Activated effector memory CD4-positive, alpha-beta T cell treated with anti-CD3 and anti-CD28 coated beads, Interleukin-2, amount 50 U/mL, for 16 hours (primary cell): ENCODE data around the gene R3HCC1L.
"Not testable (repeated sequence)": the region's sequence is repeated elsewhere in the genome, so short reads cannot be mapped to it uniquely, and the experiment has no call there.

Experiments used
- DNase-seq: peaks from one replicate; pipeline ENCODE4 v3.0.0-alpha.2; 2020

Gene R3HCC1L

GRCh38 chr10:98182351-98182915, 48.0 kb downstream of the R3HCC1L start:
- DNase-seq: not testable (repeated sequence)

GRCh38 chr10:98186681-98187080, 52.2 kb downstream of the R3HCC1L start:
- DNase-seq: no peak

GRCh38 chr10:98190773-98191172, 56.3 kb downstream of the R3HCC1L start:
- not testable (repeated sequence) for DNase-seq

DNA sequence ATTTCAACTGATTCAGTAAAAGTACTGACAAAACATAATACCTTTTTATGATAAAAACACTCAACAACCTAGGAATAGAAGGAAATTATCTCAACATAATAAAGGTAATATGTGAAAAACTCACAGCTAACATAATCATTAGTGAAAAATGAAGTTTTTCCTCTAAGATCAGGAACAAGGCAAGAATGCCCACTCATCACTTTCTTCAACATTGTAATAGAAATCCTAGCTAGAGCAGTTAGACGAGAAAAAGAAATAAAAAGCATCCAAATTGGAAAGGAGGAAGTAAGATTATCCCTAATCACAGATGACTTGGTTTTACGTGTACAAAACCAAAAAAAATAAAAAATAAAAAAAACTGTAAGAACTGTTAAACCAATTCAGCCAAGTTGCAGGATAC, 58.6 kb downstream of the R3HCC1L start:
- DNase-seq: no peak

DNA sequence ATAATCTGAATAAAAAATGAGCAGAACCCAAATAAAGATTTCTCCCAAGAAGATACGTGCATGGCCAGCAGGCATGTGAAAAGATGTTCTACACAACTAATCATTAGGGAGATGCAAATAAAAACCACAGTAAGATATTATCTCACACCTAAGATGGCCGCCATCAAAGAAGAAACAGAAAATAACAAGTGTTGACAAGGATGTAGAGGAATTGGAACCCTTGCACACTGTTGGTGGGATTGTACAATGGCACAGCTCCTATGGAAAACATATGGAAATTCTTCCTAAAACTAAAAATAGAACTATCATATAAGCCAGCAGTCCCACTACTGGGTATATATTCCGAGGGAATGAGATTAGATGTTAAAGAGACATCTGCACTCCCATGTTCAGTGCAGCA, 60.2 kb downstream of the R3HCC1L start:
- DNase-seq: no peak

- DNase-seq: no peak
These were observed 60.7 kb downstream of the R3HCC1L start for GRCh38 chr10:98195120-98195519.

GRCh38 chr10:98196985-98197384, 62.5 kb downstream of the R3HCC1L start:
- DNase-seq: no peak

GRCh38 chr10:98201760-98202159, 67.3 kb downstream of the R3HCC1L start:
- DNase-seq: no peak

GRCh38 chr10:98202378-98202777, 67.9 kb downstream of the R3HCC1L start:
- no peak for DNase-seq

DNA sequence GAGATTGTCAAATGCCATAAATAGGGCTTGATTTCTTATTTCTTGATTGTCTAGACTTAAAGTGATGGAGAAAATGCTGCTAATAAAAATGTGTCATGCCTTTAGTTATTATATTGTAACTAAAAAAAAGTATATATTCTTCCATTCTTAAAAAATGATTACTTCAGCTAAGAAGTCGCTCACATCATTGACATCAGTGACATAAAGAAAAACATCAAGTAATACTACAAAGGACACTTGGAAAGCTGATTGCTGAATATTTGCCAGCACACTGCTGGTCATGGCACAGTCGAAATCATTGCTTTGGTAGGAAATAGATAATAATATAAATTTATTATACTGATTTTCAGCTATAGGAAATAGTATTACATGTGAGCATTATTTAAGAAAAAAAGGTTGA, 70.9 kb downstream of the R3HCC1L start:
- DNase-seq: no peak

- no peak for DNase-seq
These were observed 74.5 kb downstream of the R3HCC1L start for GRCh38 chr10:98208925-98209324.

- DNase-seq: no peak
These were observed 75.0 kb downstream of the R3HCC1L start for GRCh38 chr10:98209441-98209840.

DNA sequence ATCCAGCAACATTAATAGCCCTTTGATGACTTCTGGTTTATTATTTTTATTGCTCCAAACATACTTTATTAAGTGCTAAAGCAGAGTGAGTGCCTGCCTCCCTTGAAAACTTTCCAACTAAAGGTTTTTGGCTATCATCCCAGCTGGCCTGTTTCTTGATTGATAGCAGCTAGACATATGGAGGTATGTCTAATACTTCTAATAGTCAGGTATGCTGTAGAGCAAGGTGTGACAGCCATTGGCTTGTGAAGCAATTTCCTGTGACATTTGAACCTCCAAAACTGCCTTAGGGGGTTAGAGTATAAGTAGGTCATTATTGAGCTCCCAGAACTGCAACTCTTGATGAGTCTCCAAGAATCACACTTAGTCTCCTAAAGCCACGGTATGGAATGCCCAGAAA, 77.7 kb downstream of the R3HCC1L start:
- no peak for DNase-seq

GRCh38 chr10:98213740-98214139, 79.3 kb downstream of the R3HCC1L start:
- no peak for DNase-seq

GRCh38 chr10:98215373-98215772, 80.9 kb downstream of the R3HCC1L start:
- no peak for DNase-seq

DNA sequence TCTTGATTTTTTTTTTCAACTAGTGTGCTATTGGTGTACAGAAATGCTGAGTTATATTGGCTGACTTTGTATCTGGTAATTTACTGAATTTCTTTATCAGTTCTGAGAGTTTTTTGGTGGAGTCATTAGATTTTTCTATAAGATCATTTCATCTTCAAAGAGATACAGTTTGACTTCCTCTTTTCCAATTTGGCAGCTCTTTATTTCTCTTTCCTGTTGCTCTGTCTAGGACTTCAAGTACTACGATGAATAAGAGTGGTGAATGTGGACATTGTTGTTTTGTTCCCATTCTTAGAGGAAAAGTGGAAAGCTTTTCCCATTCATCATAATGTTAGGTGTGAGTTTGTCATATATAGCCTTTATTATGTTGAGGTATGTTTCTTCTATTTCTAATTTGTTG, 83.3 kb downstream of the R3HCC1L start:
- DNase-seq: no peak

- DNase-seq: no peak
These were observed 89.4 kb downstream of the R3HCC1L start for GRCh38 chr10:98223874-98224273.

GRCh38 chr10:98224509-98224908, 90.1 kb downstream of the R3HCC1L start:
- no peak for DNase-seq

GRCh38 chr10:98224996-98225395, 90.5 kb downstream of the R3HCC1L start:
- no peak for DNase-seq

DNA sequence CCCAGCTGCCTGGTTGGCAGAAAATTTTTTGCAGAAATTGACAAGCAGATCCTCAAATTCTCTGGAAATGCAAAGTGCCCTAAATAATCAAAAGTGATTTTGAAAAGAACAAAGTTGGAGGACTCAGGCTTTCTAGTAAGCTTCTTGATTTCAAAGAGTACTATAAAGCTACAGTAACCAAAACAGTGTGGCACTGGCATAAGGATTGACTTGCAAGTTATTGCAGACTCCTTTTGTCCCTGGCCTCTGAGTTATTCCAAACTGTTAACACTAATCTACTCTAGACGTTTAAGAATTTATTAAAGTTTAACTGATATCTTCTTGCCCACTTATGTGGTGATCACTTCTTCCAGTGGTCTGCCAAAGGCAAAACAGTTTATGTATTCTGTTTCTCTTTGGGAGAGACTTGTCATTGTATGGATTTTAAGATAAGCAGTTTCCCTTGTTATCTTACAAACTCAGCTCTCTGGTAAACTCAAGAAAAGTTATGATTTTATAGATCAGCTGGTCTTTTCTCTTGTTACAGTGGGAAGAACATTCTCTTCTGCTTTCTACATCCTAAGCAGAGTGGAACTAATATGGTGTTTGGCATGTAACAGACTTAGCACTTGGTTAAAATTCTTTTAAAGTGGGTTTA, 92.2 kb downstream of the R3HCC1L start:
- DNase-seq: no peak

GRCh38 chr10:98227713-98228112, 93.3 kb downstream of the R3HCC1L start:
- DNase-seq: not testable (repeated sequence)

DNA sequence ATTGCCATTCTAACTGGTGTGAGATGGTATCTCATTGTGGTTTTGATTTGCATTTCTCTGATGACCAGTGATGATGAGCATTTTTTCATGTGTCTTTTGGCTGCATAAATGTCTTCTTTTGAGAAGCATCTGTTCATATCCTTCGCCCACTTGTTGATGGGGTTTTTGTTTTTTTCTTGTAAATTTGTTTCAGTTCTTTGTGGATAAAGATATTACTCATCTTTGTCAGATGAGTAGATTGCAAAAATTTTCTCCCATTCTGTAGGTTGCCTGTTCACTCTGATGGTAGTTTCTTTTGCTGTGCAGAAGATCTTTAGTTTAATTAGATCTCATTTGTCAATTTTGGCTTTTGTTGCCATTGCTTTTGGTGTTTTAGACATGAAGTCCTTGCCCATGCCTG, 93.8 kb downstream of the R3HCC1L start:
- not testable (repeated sequence) for DNase-seq

- DNase-seq: no peak
These were observed 97.0 kb downstream of the R3HCC1L start for GRCh38 chr10:98231417-98231816.

DNA sequence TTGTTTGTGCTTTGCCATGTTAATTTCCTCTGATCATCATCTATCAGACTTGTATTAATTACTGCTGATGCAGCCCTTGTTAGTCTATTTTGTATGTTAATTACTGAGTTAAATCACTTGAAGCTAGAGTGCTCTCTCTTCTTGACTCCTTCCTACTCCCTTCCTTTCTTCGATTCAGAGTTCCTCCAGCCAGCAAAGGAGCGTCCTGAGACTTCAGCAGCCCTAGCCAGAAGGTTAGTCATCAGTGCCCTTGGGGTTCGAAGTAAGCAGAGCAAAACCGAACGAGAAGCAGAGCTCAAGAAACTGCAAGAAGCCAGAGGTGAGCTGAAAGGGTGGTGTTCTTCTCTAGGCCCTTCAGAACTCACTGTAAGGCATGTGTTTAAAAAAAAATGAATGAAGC, 101.4 kb downstream of the R3HCC1L start:
- no peak for DNase-seq

DNA sequence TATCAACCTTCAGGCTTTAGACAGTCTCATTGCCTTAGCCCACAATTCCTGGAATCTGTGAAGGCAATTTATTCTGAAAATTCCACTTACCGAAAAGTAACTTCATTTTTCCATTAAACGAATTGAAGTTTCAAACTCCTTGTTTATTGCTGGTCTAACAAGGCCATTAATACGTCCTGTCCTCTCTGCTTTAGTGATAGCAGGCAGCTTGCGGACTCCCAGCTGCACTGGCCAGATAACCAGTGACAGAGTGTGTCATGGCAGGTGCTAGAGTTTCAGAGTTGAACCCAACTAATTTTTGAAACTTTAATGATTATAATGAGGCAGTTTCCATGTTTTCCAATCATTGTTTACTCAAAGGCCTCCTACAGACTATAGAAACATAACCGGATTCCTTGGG, 102.4 kb downstream of the R3HCC1L start:
- DNase-seq: no peak
